SU-DHL-6 (cell line): ENCODE measurements around the gene AATK.

Source experiments
- H2AFZ ChIP-seq: fragments of 200-600 bp; sonication (generic); 2 replicates; pipeline ENCODE4 v1.6.1; 2014; ENCODE audit warnings: low read depth, mild to moderate bottlenecking, moderate library complexity, mixed read lengths, antibody characterized with exemption, low read length; ENCODE audit not compliant: severe bottlenecking
- H3F3A ChIP-seq: fragments of 200-600 bp; shearing (Covaris generic); 2 replicates; pipeline ENCODE4 v1.6.0; 2016; ENCODE audit warnings: antibody characterized with exemption, mild to moderate bottlenecking; ENCODE audit not compliant: insufficient read depth
- H3K27ac ChIP-seq: fragments of 200-600 bp; sonication (generic); 2 replicates; pipeline ENCODE4 v1.5.1; 2016; ENCODE audit warnings: low read depth, mild to moderate bottlenecking, low read length, moderate library complexity, mixed read lengths
- H3K27me3 ChIP-seq: fragments of 200-600 bp; sonication (generic), shearing (Covaris generic); 2 replicates; pipeline ENCODE4 v1.6.0; 2014; ENCODE audit warnings: mild to moderate bottlenecking, low read length
- H3K36me3 ChIP-seq: fragments of 200-600 bp; sonication (generic); 2 replicates; pipeline ENCODE4 v1.6.1; 2014; ENCODE audit warnings: mild to moderate bottlenecking, low read length, mixed read lengths
- H3K4me2 ChIP-seq: fragments of 300-600, 200-600 bp; shearing (Covaris generic), sonication (generic); 2 replicates; pipeline ENCODE4 v1.6.0; 2014; ENCODE audit warnings: low read length, low read depth, mild to moderate bottlenecking; ENCODE audit not compliant: poor library complexity, severe bottlenecking
- H3K4me3 ChIP-seq: fragments of 200-600 bp; sonication (generic); 2 replicates; pipeline ENCODE4 v1.5.1; 2014; ENCODE audit warnings: antibody characterized with exemption, low read length, mild to moderate bottlenecking, mixed read lengths; ENCODE audit not compliant: insufficient read depth, poor library complexity, severe bottlenecking
- H3K79me2 ChIP-seq: fragments of 200-600 bp; sonication (generic); 2 replicates; pipeline ENCODE4 v1.6.1; 2014; ENCODE audit warnings: mild to moderate bottlenecking, low read length, moderate library complexity; ENCODE audit not compliant: insufficient read depth
- H3K9ac ChIP-seq: fragments of 200-600 bp; sonication (generic); 2 replicates; pipeline ENCODE4 v1.7.0; 2014; ENCODE audit warnings: mild to moderate bottlenecking, low read length
- H3K9me2 ChIP-seq: fragments of 200-600 bp; sonication (generic); replicated peaks from 2 replicates; pipeline ENCODE4 v1.6.1; 2014; ENCODE audit warnings: low read length; ENCODE audit not compliant: insufficient read depth
- H3K9me3 ChIP-seq: fragments of 200-600 bp; sonication (generic); 2 replicates; pipeline ENCODE4 v1.6.1; 2014; ENCODE audit warnings: low read length, mixed read lengths; ENCODE audit not compliant: insufficient read depth
- H4K20me1 ChIP-seq: fragments of 200-600 bp; sonication (generic); 2 replicates; pipeline ENCODE4 v1.6.1; 2014; ENCODE audit warnings: low read depth, mild to moderate bottlenecking, antibody characterized with exemption, low read length, moderate library complexity, mixed read lengths
- CTCF ChIP-seq: fragments of 200-600 bp; sonication (generic); IDR thresholded peaks from one replicate; pipeline ENCODE4 v1.5.1; 2017; ENCODE audit warnings: antibody characterized with exemption, mild to moderate bottlenecking, low read length, moderate library complexity; ENCODE audit not compliant: insufficient read depth, poor library complexity, severe bottlenecking
- EZH2phosphoT487 ChIP-seq: fragments of 200-600 bp; sonication (generic), shearing (Covaris generic); conservative IDR thresholded peaks from 2 replicates; pipeline ENCODE4 v1.6.1; 2018; ENCODE audit warnings: mild to moderate bottlenecking, antibody characterized with exemption, low read length, moderate library complexity, mixed read lengths

AATK gene

GRCh38 chr17:81127526-81128177, 38.4 kb downstream of the AATK start:
- no peak overlapping the region for H3K27ac ChIP-seq
- no peak overlapping the region for H3K9ac ChIP-seq
- H2AFZ ChIP-seq, result no peak overlapping the region
- no peaks in the 10 kb centered on the region for H3K36me3 ChIP-seq
- no peaks in the 10 kb centered on the region for H3F3A ChIP-seq
- TF ChIP-seq EZH2phosphoT487 (no peak), CTCF (no peak)
- H3K79me2 ChIP-seq, result no peaks in the 10 kb centered on the region
- H3K4me2 ChIP-seq, result no peak overlapping the region
- H3K27me3 ChIP-seq, result no peaks in the 10 kb centered on the region
- no peaks in the 10 kb centered on the region for H3K9me2 ChIP-seq
- H3K4me3 ChIP-seq, result no peak overlapping the region
- H3K9me3 ChIP-seq, result no peaks in the 10 kb centered on the region
- no peaks in the 10 kb centered on the region for H4K20me1 ChIP-seq

DNA sequence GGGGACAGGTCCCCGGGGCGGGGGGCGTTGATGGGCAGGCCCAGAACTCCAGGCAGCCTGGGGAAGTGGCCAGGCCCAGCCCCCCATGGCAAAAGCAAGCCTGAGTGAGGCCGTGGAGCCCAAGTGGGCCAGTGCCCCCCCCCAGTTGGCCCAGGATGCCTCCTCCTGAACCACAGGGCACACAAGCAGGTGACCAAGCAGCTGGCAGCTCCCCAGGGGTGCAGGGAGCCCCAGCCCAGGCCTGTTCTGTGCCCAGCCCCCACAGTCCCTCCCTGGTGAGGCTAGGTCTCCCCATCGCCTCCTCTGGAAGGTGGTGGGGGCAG, 38.9 kb downstream of the AATK start:
- no peak overlapping the region for H3K27ac ChIP-seq
- H4K20me1 ChIP-seq, result no peaks in the 10 kb centered on the region
- H3K4me2 ChIP-seq, result no peak overlapping the region
- no peaks in the 10 kb centered on the region for H3K36me3 ChIP-seq
- no peaks in the 10 kb centered on the region for H3K9me2 ChIP-seq
- H2AFZ ChIP-seq, result no peak overlapping the region
- H3K9ac ChIP-seq, result no peak overlapping the region
- no peaks in the 10 kb centered on the region for H3K27me3 ChIP-seq
- H3K79me2 ChIP-seq, result no peaks in the 10 kb centered on the region
- H3K4me3 ChIP-seq, result no peak overlapping the region
- H3F3A ChIP-seq, result no peaks in the 10 kb centered on the region
- no peaks in the 10 kb centered on the region for H3K9me3 ChIP-seq
- no peak for TF ChIP-seq CTCF
- TF ChIP-seq EZH2phosphoT487, result no peak

GRCh38 chr17:81126281-81127132, 39.5 kb downstream of the AATK start:
- no peak overlapping the region for H3K4me3 ChIP-seq
- no peaks in the 10 kb centered on the region for H3F3A ChIP-seq
- H3K79me2 ChIP-seq, result no peaks in the 10 kb centered on the region
- TF ChIP-seq EZH2phosphoT487, result no peak
- no peak for TF ChIP-seq CTCF
- H2AFZ ChIP-seq, result no peak overlapping the region
- H3K9ac ChIP-seq, result no peak overlapping the region
- no peaks in the 10 kb centered on the region for H3K9me2 ChIP-seq
- no peaks in the 10 kb centered on the region for H3K36me3 ChIP-seq
- no peak overlapping the region for H3K27ac ChIP-seq
- no peaks in the 10 kb centered on the region for H3K9me3 ChIP-seq
- H3K27me3 ChIP-seq, result no peaks in the 10 kb centered on the region
- H3K4me2 ChIP-seq, result no peak overlapping the region
- H4K20me1 ChIP-seq, result no peaks in the 10 kb centered on the region
